ENCODE measurements around the gene CAPZA1.

DNA sequence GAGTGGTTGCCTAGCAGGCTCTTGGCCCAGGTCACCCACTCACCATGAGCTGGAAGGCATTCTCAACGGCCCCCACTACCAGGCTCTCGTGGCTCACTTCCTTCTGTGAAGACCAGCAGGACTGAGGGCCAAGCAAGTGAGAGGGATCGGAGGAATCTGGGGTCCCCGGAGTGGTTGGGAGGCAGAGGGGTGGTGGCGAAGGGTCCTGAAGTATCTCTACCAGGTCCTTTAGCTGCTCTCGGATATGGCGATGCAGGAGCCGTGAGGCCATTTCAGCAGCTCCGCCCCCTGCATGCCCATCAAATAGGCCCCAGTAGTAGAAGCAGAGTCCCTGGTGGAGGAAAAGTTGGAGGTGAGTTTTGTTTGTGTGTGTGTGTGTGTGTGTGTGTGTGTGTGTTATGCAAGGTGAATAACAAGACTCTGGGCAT lies 93.1 kb downstream of the CAPZA1 start:
- TF ChIP-seq, protein P1, sequence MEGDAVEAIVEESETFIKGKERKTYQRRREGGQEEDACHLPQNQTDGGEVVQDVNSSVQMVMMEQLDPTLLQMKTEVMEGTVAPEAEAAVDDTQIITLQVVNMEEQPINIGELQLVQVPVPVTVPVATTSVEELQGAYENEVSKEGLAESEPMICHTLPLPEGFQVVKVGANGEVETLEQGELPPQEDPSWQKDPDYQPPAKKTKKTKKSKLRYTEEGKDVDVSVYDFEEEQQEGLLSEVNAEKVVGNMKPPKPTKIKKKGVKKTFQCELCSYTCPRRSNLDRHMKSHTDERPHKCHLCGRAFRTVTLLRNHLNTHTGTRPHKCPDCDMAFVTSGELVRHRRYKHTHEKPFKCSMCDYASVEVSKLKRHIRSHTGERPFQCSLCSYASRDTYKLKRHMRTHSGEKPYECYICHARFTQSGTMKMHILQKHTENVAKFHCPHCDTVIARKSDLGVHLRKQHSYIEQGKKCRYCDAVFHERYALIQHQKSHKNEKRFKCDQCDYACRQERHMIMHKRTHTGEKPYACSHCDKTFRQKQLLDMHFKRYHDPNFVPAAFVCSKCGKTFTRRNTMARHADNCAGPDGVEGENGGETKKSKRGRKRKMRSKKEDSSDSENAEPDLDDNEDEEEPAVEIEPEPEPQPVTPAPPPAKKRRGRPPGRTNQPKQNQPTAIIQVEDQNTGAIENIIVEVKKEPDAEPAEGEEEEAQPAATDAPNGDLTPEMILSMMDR (IDR thresholded peaks at IDR 0.05): no peak
- no peak for TF ChIP-seq POLR2A (IDR thresholded peaks at IDR 0.05)

Measured in Peyer's patch (tissue), 4 donors.